GM12878 (cell line): ENCODE data around the gene ADAM11. TPM values are rescaled to one million over a fixed set of nuclear protein-coding genes. Genes with fewer than 3 reads are reported as not detected.

ENCODE experiments used
- ATAC-seq: fragments of 200-7000 bp; cut with Tn5 transposase; 3 replicates; pipeline ENCODE4 v1.9.1; 2020; ENCODE audit warnings: mild to moderate bottlenecking, moderate library complexity
- BruUV-seq: library from RNA; stranded (reverse); fragments of 400-500 nt; replicated peaks from 2 replicates; lab custom pipeline; 2021; lab: Mats Ljungman, UMichigan
- CTCF ChIA-PET: fragments of 300-600 bp; sonication (Branson Sonifier 250); formaldehyde crosslinking; extraction: SDS; loops from one replicate; lab custom pipeline; 2021; ENCODE audit warnings: inconsistent platforms; lab: Yijun Ruan, JAX
- POLR2A ChIA-PET: fragments of 350-600 bp; formaldehyde crosslinking; extraction: SDS; loops from one replicate; lab custom pipeline; 2021; ENCODE audit warnings: inconsistent platforms; lab: Charles Lee
- RAD21 ChIA-PET: fragments of 300-600 bp; sonication (Branson Sonifier 250); formaldehyde crosslinking; loops from one replicate; lab custom pipeline; 2023; ENCODE audit warnings: antibody characterized with exemption; ENCODE audit not compliant: unreplicated experiment; lab: Charles Lee
- SMC1A ChIA-PET: fragments of 300-600 bp; sonication (Branson Sonifier 250); formaldehyde crosslinking; loops from one replicate; lab custom pipeline; 2023; ENCODE audit not compliant: unreplicated experiment, uncharacterized antibody; lab: Charles Lee
- DNase-seq: peaks from one replicate; pipeline ENCODE4 v3.0.0-alpha.2; 2011; ENCODE audit warnings: low read depth, low spot score
- FAIRE-seq: peaks from 3 replicates; lab custom pipeline; 2011; peaks lifted over from hg19 to GRCh38; lab: Jason Lieb, UNC
- H2AFZ ChIP-seq: 2 replicates; pipeline ENCODE4 v1.6.0; 2011; ENCODE audit warnings: low read depth, low read length, control low read depth; ENCODE audit not compliant: control insufficient read depth
- H3K27ac ChIP-seq: 2 replicates; pipeline ENCODE4 v1.5.1; 2011; ENCODE audit warnings: control low read depth; ENCODE audit not compliant: control insufficient read depth, insufficient read depth
- H3K27me3 ChIP-seq, 2 experiments: replicated peaks in 1 of 2; 2 replicates each; pipeline versions ENCODE4 v1.6.0 to v1.6.1; 2011; ENCODE audit warnings: low read length in 1 of 2; ENCODE audit not compliant: control insufficient read depth in 2 of 2, insufficient read depth in 2 of 2
- H3K36me3 ChIP-seq, 2 experiments: 2 replicates each; pipeline ENCODE4 v1.5.1; 2011; ENCODE audit warnings: low read length in 1 of 2; ENCODE audit not compliant: control insufficient read depth in 2 of 2, insufficient read depth in 2 of 2
- H3K4me1 ChIP-seq: 2 replicates; pipeline ENCODE4 v1.6.1; 2011; ENCODE audit warnings: mild to moderate bottlenecking, low read length, moderate library complexity, mixed read lengths; ENCODE audit not compliant: control insufficient read depth, insufficient read depth
- H3K4me2 ChIP-seq: 2 replicates; pipeline ENCODE4 v1.6.0; 2011; ENCODE audit warnings: control low read depth; ENCODE audit not compliant: control insufficient read depth, insufficient read depth
- H3K4me3 ChIP-seq: fragments of 200-600 bp; sonication (generic); 2 replicates; pipeline ENCODE4 v1.5.1; 2016
- H3K79me2 ChIP-seq: 2 replicates; pipeline ENCODE4 v1.6.0; 2011; ENCODE audit warnings: low read length; ENCODE audit not compliant: control insufficient read depth, insufficient read depth
- H3K9ac ChIP-seq: 2 replicates; pipeline ENCODE4 v1.8.0; 2011; ENCODE audit warnings: low read length, control low read depth, mixed read lengths; ENCODE audit not compliant: control insufficient read depth, insufficient read depth
- H3K9me3 ChIP-seq: replicated peaks from 3 replicates; pipeline ENCODE4 v1.5.1; 2011; ENCODE audit warnings: mild to moderate bottlenecking, low read length; ENCODE audit not compliant: control insufficient read depth, insufficient read depth
- H4K20me1 ChIP-seq: 2 replicates; pipeline ENCODE4 v1.6.0; 2011; ENCODE audit not compliant: control insufficient read depth, insufficient read depth
- CHD4 ChIP-seq: fragments of 200-600 bp; sonication (generic); IDR thresholded peaks from 2 replicates; pipeline ENCODE4 v1.6.1; 2016; ENCODE audit warnings: mild to moderate bottlenecking
- E4F1 ChIP-seq: fragments of 450-650 bp; IDR thresholded peaks from 2 replicates; pipeline ENCODE4 v1.6.1; 2018; ENCODE audit warnings: borderline replicate concordance, mild to moderate bottlenecking; ENCODE audit not compliant: partially characterized antibody
- ETV6 ChIP-seq, 2 experiments: fragments of 450-650 bp in 1 of 2; IDR thresholded peaks in 1 of 2; conservative IDR thresholded peaks in 1 of 2; 2 replicates each; pipeline ENCODE4 v1.6.1; 2014; ENCODE audit warnings: antibody characterized with exemption in 1 of 2, borderline replicate concordance in 1 of 2, low read depth in 1 of 2, mild to moderate bottlenecking in 1 of 2, moderate library complexity in 1 of 2
- JUND ChIP-seq: IDR thresholded peaks from 2 replicates; pipeline ENCODE4 v1.6.1; 2012; ENCODE audit warnings: low read depth, mild to moderate bottlenecking, low read length, improper control_type of control experiment, moderate library complexity
- LARP7 ChIP-seq: fragments of 450-650 bp; IDR thresholded peaks from 2 replicates; pipeline ENCODE4 v1.6.1; 2017; ENCODE audit warnings: mild to moderate bottlenecking
- NR2C2 ChIP-seq: IDR thresholded peaks from 2 replicates; pipeline ENCODE4 v1.6.1; 2011; ENCODE audit warnings: borderline replicate concordance, low read depth; ENCODE audit not compliant: control insufficient read depth, insufficient read length
- SRF ChIP-seq, 2 experiments: IDR thresholded peaks; 2 replicates each; pipeline ENCODE4 v1.6.1; 2011; ENCODE audit warnings: low read depth in 2 of 2, low read length in 2 of 2, mild to moderate bottlenecking in 1 of 2, moderate library complexity in 1 of 2
- STAT1 ChIP-seq: fragments of 450-650 bp; conservative IDR thresholded peaks from 2 replicates; pipeline ENCODE4 v1.6.1; 2014; ENCODE audit warnings: antibody characterized with exemption, mild to moderate bottlenecking
- TCF12 ChIP-seq: IDR thresholded peaks from 2 replicates; pipeline ENCODE4 v1.6.1; 2011; ENCODE audit warnings: low read depth, mild to moderate bottlenecking, low read length
- WRNIP1 ChIP-seq: IDR thresholded peaks from 2 replicates; pipeline ENCODE4 v1.6.1; 2011; ENCODE audit warnings: low read depth, low read length, improper control_type of control experiment, borderline replicate concordance
- ZBED1 ChIP-seq: IDR thresholded peaks from 2 replicates; pipeline ENCODE4 v1.6.1; 2016; ENCODE audit warnings: borderline replicate concordance
- WGBS: methylation state at CpG from one replicate; pipeline ENCODE4 v1.1.6; 2016; ENCODE audit warnings: low lambda C conversion rate; ENCODE audit not compliant: insufficient replicate concordance, insufficient coverage; ENCODE audit errors: missing lambda C conversion rate; 5-methylcytosine and 5-hydroxymethylcytosine counted together
- in situ Hi-C: fragments of 300-500 bp; cut with MboI; formaldehyde crosslinking; loops from 9 replicates; pipeline ENCODE4 v1.14.3; 2018; ENCODE audit warnings: mixed read lengths
- intact Hi-C: fragments of 100-400 bp; cut with micrococcal nuclease; formaldehyde crosslinking; loops from one replicate; pipeline ENCODE4 v1.14.2; 2022; ENCODE audit not compliant: unreplicated experiment
- polyA plus RNA-seq, 11 experiments: library from polyadenylated mRNA; depleted of rRNA in 4 of 11; unstranded in 6 of 11; stranded (reverse) in 5 of 11; fragments of >200 nt; fragmentation: Nextera tagmentation in 4 of 11; fragmentation: Illumina TruSeq in 1 of 11; extraction: Ambion mirVana in 4 of 11; extraction: Trizol in 1 of 11; gene quantifications; 1 replicate in 1 of 11; 2 replicates in 10 of 11; pipeline versions ENCODE4 v1.2.1 to v1.2.3, GENCODE V29; 2011 to 2016; ENCODE audit warnings: inconsistent platforms in 2 of 11, missing spikeins in 2 of 11, low read depth in 1 of 11
- total RNA-seq, 4 experiments: library from RNA; depleted of rRNA in 3 of 4; stranded (reverse); fragments of >200 nt in 3 of 4; fragmentation: Illumina TruSeq in 1 of 4; extraction: Trizol in 1 of 4; gene quantifications; 2 replicates each; pipeline versions ENCODE4 v1.2.1 to v1.2.3, GENCODE V29; 2013 to 2021
- TF ChIP-seq, protein P1 (sequence below): fragments of 450-650 bp; IDR thresholded peaks from 2 replicates; pipeline ENCODE4 v1.6.1; 2017; ENCODE audit warnings: mild to moderate bottlenecking

The ADAM11 gene
- total and polyA plus RNA-seq, 10 of the 15 experiments (the other 5 are each of a cell fraction or from before 2014, with no cell fraction given), result 0.03 to 0.37 (median 0.06) TPM; not detected in 3

DNA sequence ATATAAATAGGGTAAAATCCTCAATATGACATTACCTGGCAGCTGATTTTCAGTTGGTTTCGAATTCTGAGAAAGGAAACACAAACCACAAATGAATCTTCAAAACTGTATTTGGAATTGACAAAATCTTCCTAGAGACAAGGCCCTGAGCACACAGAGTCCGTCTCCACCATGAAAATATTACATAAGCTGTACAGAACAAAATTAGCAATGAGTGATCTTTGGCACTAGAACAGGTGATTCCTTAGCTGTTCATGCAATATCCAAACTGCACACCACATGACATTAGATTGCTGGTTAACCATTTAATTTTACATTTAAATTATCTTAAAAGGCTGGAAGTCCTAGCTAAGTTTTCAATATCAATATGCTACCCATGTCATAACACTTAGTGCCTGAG lies 39.6 kb downstream of the ADAM11 start:
- no peaks in the 10 kb centered on the region for H4K20me1 ChIP-seq
- H3K27ac ChIP-seq, result no peak overlapping the region
- no peak overlapping the region for H3K9ac ChIP-seq
- H3K9me3 ChIP-seq, result no peaks in the 10 kb centered on the region
- ATAC-seq (no peak), DNase-seq (no peak), FAIRE-seq (no peak)
- in situ Hi-C loops, result no loop called here
- RAD21 ChIA-PET, result interaction anchor here (1.3 kb wide), 1 partner anchor 26 kb away, joined by 3 read pairs; no protein-coding TSS in a partner anchor
- H3K36me3 ChIP-seq, result no peaks in the 10 kb centered on the region; a peak in 1 of 4 replicates
- intact Hi-C loops, result no loop called here
- POLR2A ChIA-PET, result no interaction called here
- no peak overlapping the region for H3K4me2 ChIP-seq
- H3K27me3 ChIP-seq, result no peaks in the 10 kb centered on the region
- no TSS peak for BruUV-seq
- no peak overlapping the region for H3K4me3 ChIP-seq
- SMC1A ChIA-PET, result interaction anchor here (0.7 to 1.4 kb wide), 2 partner anchors 59 to 80 kb away, joined by 3 read pairs; no protein-coding TSS in a partner anchor
- TF ChIP-seq CHD4 (no peak), WRNIP1 (no peak), NR2C2 (no peak), STAT1 (no peak), JUND (no peak), TCF12 (no peak), LARP7 (no peak), E4F1 (no peak), ZBED1 (no peak), ETV6 (conservative IDR thresholded peaks at IDR 0.05 in 1 of 2, IDR thresholded peaks at IDR 0.05 in 1 of 2; ENCODE audit: borderline replicate concordance in 1 of 2, low read depth in 1 of 2) (no peak), SRF (IDR thresholded peaks at IDR 0.05; ENCODE audit: low read depth in 2 of 2, low read length in 2 of 2) (no peak)
- TF ChIP-seq, protein P1, sequence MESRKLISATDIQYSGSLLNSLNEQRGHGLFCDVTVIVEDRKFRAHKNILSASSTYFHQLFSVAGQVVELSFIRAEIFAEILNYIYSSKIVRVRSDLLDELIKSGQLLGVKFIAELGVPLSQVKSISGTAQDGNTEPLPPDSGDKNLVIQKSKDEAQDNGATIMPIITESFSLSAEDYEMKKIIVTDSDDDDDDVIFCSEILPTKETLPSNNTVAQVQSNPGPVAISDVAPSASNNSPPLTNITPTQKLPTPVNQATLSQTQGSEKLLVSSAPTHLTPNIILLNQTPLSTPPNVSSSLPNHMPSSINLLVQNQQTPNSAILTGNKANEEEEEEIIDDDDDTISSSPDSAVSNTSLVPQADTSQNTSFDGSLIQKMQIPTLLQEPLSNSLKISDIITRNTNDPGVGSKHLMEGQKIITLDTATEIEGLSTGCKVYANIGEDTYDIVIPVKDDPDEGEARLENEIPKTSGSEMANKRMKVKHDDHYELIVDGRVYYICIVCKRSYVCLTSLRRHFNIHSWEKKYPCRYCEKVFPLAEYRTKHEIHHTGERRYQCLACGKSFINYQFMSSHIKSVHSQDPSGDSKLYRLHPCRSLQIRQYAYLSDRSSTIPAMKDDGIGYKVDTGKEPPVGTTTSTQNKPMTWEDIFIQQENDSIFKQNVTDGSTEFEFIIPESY, result no peak
- H2AFZ ChIP-seq, result no peak overlapping the region
- no peaks in the 10 kb centered on the region for H3K4me1 ChIP-seq
- CTCF ChIA-PET, result interaction anchor here (1.4 to 2.5 kb wide), 2 partner anchors 19 to 23 kb away, joined by 11 to 13 read pairs; no protein-coding TSS in a partner anchor
- 23% methylated on average over 2 of the region's 2 CpGs for WGBS
- H3K79me2 ChIP-seq, result no peaks in the 10 kb centered on the region
